H9 (cell line): ENCODE data around the gene ATG2B. TPM values are rescaled to one million over a fixed set of nuclear protein-coding genes. Genes with fewer than 3 reads are reported as not detected.
A peak's percentile ranks its signal among the peaks of the same experiment; 100 is the strongest.

Experiments
- DNase-seq: peaks from one replicate; pipeline ENCODE4 v3.0.0-alpha.2; 2017
- H2AFZ ChIP-seq: one replicate; pipeline ENCODE4 v1.6.1; 2013; ENCODE audit warnings: mild to moderate bottlenecking, low read length, control low read depth, moderate library complexity
- H2AK5ac ChIP-seq: 2 replicates; pipeline ENCODE4 v1.6.1; 2013; ENCODE audit warnings: low read length, control low read depth, mixed read lengths; ENCODE audit not compliant: insufficient read length
- H2BK120ac ChIP-seq: one replicate; pipeline ENCODE4 v1.6.1; 2013; ENCODE audit warnings: low read depth, mild to moderate bottlenecking, low read length, control low read depth, inconsistent platforms; ENCODE audit not compliant: poor library complexity, severe bottlenecking
- H2BK12ac ChIP-seq: 2 replicates; pipeline ENCODE4 v1.6.1; 2013; ENCODE audit warnings: low read length, control low read depth, mixed read lengths, low read depth; ENCODE audit not compliant: insufficient read length
- H2BK15ac ChIP-seq: 2 replicates; pipeline ENCODE4 v1.6.1; 2013; ENCODE audit warnings: low read depth, low read length, control low read depth
- H2BK20ac ChIP-seq: one replicate; pipeline ENCODE4 v1.6.1; 2013; ENCODE audit warnings: low read depth, mild to moderate bottlenecking, low read length, control low read depth, inconsistent platforms; ENCODE audit not compliant: poor library complexity, severe bottlenecking
- H2BK5ac ChIP-seq: 2 replicates; pipeline ENCODE4 v1.6.1; 2013; ENCODE audit warnings: low read length, control low read depth, mixed read lengths; ENCODE audit not compliant: insufficient read length
- H3K14ac ChIP-seq: 2 replicates; pipeline ENCODE4 v1.6.1; 2013; ENCODE audit warnings: low read length, control low read depth; ENCODE audit not compliant: insufficient read depth
- H3K18ac ChIP-seq: 2 replicates; pipeline ENCODE4 v1.6.1; 2013; ENCODE audit warnings: low read depth, mild to moderate bottlenecking, mixed read lengths, low read length, control low read depth; ENCODE audit not compliant: insufficient read length
- H3K23ac ChIP-seq: 2 replicates; pipeline ENCODE4 v1.6.1; 2013; ENCODE audit warnings: low read length, control low read depth, mixed read lengths, low read depth; ENCODE audit not compliant: insufficient read length
- H3K23me2 ChIP-seq: 2 replicates; pipeline ENCODE4 v1.6.1; 2013; ENCODE audit warnings: low read depth, mild to moderate bottlenecking, mixed read lengths, low read length, control low read depth; ENCODE audit not compliant: insufficient read length, poor library complexity, severe bottlenecking
- H3K27ac ChIP-seq: 2 replicates; pipeline ENCODE4 v1.5.1; 2013; ENCODE audit warnings: low read length, control low read depth, mixed read lengths, low read depth; ENCODE audit not compliant: insufficient read length
- H3K27me3 ChIP-seq: 2 replicates; pipeline ENCODE4 v1.6.1; 2013; ENCODE audit warnings: low read length, control low read depth, inconsistent platforms; ENCODE audit not compliant: insufficient read depth
- H3K4ac ChIP-seq: 2 replicates; pipeline ENCODE4 v1.6.1; 2013; ENCODE audit warnings: low read depth, mild to moderate bottlenecking, control low read depth, inconsistent platforms, low read length, moderate library complexity
- H3K4me1 ChIP-seq: 2 replicates; pipeline ENCODE4 v1.6.1; 2013; ENCODE audit warnings: low read length, control low read depth, inconsistent platforms; ENCODE audit not compliant: insufficient read depth
- H3K4me2 ChIP-seq: 2 replicates; pipeline ENCODE4 v1.6.1; 2013; ENCODE audit warnings: low read length, control low read depth, mixed read lengths; ENCODE audit not compliant: insufficient read length, insufficient read depth
- H3K56ac ChIP-seq: 2 replicates; pipeline ENCODE4 v1.6.1; 2013; ENCODE audit warnings: low read depth, mild to moderate bottlenecking, mixed read lengths, low read length, control low read depth; ENCODE audit not compliant: insufficient read length
- H3K79me1 ChIP-seq: 2 replicates; pipeline ENCODE4 v1.6.1; 2013; ENCODE audit warnings: low read depth, mild to moderate bottlenecking, moderate library complexity, low read length, control low read depth, inconsistent platforms; ENCODE audit not compliant: insufficient read depth, poor library complexity, severe bottlenecking
- H3K79me2 ChIP-seq: 2 replicates; pipeline ENCODE4 v1.6.1; 2013; ENCODE audit warnings: low read length, control low read depth, inconsistent platforms; ENCODE audit not compliant: insufficient read depth
- H3K9ac ChIP-seq: 2 replicates; pipeline ENCODE4 v1.6.1; 2013; ENCODE audit warnings: low read length, control low read depth, mixed read lengths; ENCODE audit not compliant: insufficient read length; ENCODE audit errors: extremely low read depth
- H3K9me3 ChIP-seq: one replicate; pipeline ENCODE4 v1.6.1; 2013; ENCODE audit warnings: low read depth, low read length, inconsistent platforms; ENCODE audit not compliant: control insufficient read depth
- H3T11ph ChIP-seq: one replicate; pipeline ENCODE4 v1.6.1; 2013; ENCODE audit warnings: mild to moderate bottlenecking, low read length, control low read depth, inconsistent platforms
- H4K20me1 ChIP-seq: one replicate; pipeline ENCODE4 v1.6.1; 2013; ENCODE audit not compliant: control insufficient read depth, insufficient read length, insufficient read depth
- H4K5ac ChIP-seq: 2 replicates; pipeline ENCODE4 v1.6.1; 2013; ENCODE audit warnings: low read depth, mild to moderate bottlenecking, mixed read lengths, low read length, control low read depth; ENCODE audit not compliant: insufficient read length
- H4K8ac ChIP-seq: replicated peaks from 2 replicates; pipeline ENCODE4 v1.6.1; 2013; ENCODE audit warnings: low read length, control low read depth, mixed read lengths, low read depth; ENCODE audit not compliant: insufficient read length
- H4K91ac ChIP-seq: 2 replicates; pipeline ENCODE4 v1.6.1; 2013; ENCODE audit warnings: low read depth, mild to moderate bottlenecking, moderate library complexity, mixed read lengths, low read length, control low read depth; ENCODE audit not compliant: insufficient read length
- H3K27ac Mint-ChIP-seq, 3 experiments: 2 replicates in 2 of 3; 3 replicates in 1 of 3; pipeline ENCODE4 v1.8.0; 2020 to 2021; ENCODE audit warnings: mixed read lengths in 3 of 3, mild to moderate bottlenecking in 1 of 3, moderate library complexity in 1 of 3
- H3K27me3 Mint-ChIP-seq: 2 replicates; pipeline ENCODE4 v1.8.0; 2021; ENCODE audit warnings: low read depth, mild to moderate bottlenecking, moderate library complexity, mixed read lengths
- H3K36me3 Mint-ChIP-seq, 3 experiments: 2 replicates in 2 of 3; 3 replicates in 1 of 3; pipeline ENCODE4 v1.8.0; 2020 to 2021; ENCODE audit warnings: low read depth in 3 of 3, mixed read lengths in 3 of 3; ENCODE audit not compliant: insufficient read depth in 1 of 3
- H3K4me1 Mint-ChIP-seq, 2 experiments: 2 replicates each; pipeline ENCODE4 v1.8.0; 2020; ENCODE audit warnings: mixed read lengths in 2 of 2
- H3K4me3 Mint-ChIP-seq, 2 experiments: 2 replicates in 1 of 2; 3 replicates in 1 of 2; pipeline ENCODE4 v1.8.0; 2020 to 2021; ENCODE audit warnings: mild to moderate bottlenecking in 2 of 2, mixed read lengths in 2 of 2, moderate library complexity in 1 of 2
- H3K9me3 Mint-ChIP-seq, 2 experiments: 2 replicates in 1 of 2; 3 replicates in 1 of 2; pipeline ENCODE4 v1.8.0; 2020; ENCODE audit warnings: mild to moderate bottlenecking in 2 of 2, mixed read lengths in 2 of 2, moderate library complexity in 1 of 2
- CTCF ChIP-seq: fragments of 200-600 bp; sonication (generic); conservative IDR thresholded peaks from 3 replicates; pipeline ENCODE4 v1.8.0; 2021; ENCODE audit warnings: antibody characterized with exemption, mild to moderate bottlenecking
- WGBS: extraction: QIAGEN DNeasy Blood & Tissue Kit; methylation state at CpG from one replicate; pipeline ENCODE4 v1.1.7; 2013; ENCODE audit warnings: missing lambda C conversion rate, low lambda C conversion rate, mixed read lengths; ENCODE audit not compliant: insufficient read length; ENCODE audit errors: extremely low coverage; 5-methylcytosine and 5-hydroxymethylcytosine counted together
- total RNA-seq: library from RNA; stranded (reverse); gene quantifications from 2 replicates; pipeline ENCODE4 v1.2.1, GENCODE V29; 2021

Gene ATG2B
- total RNA-seq, 1 experiment from 2014 or later: 12.6 TPM

- no CpG with 5 or more reads among the region's 5 CpGs for WGBS
- peaks cover 6% of the 10 kb centered on the region for H3K23me2 ChIP-seq
- no peaks in the 10 kb centered on the region for H3K79me1 ChIP-seq
- H4K8ac ChIP-seq: no peak overlapping the region
- no peak overlapping the region for H3K9ac ChIP-seq
- H2AFZ ChIP-seq: no peak overlapping the region
- H3K56ac ChIP-seq: no peak overlapping the region
- no peak overlapping the region for H3K4ac ChIP-seq
- no peak overlapping the region for H2BK15ac ChIP-seq
- H3K27me3 ChIP-seq: peaks cover 3% of the 10 kb centered on the region; the same call in 1 of the 2 replicates
- H4K20me1 ChIP-seq: no peaks in the 10 kb centered on the region
- no peaks in the 10 kb centered on the region for H3K79me2 ChIP-seq
- H3K27ac ChIP-seq: no peak overlapping the region
- no peak overlapping the region for H2BK120ac ChIP-seq
- H3K4me1 Mint-ChIP-seq: peaks cover 9% of the 10 kb centered on the region in 2 experiments; a peak in 2 of 4 replicates
- DNase-seq: no peak
- H3K36me3 Mint-ChIP-seq: no peaks in the 10 kb centered on the region
- H2BK12ac ChIP-seq: no peak overlapping the region
- no peaks in the 10 kb centered on the region for H3K9me3 ChIP-seq
- no peak overlapping the region for H3K14ac ChIP-seq
- no peaks in the 10 kb centered on the region; the same call in 1 of the 2 replicates for H3K4me1 ChIP-seq
- no peak overlapping the region for H3K27ac Mint-ChIP-seq
- no peak overlapping the region for H3K23ac ChIP-seq
- TF ChIP-seq CTCF: no peak
- H3K4me3 Mint-ChIP-seq: peak overlapping the region; percentile 81 to 91
- H4K91ac ChIP-seq: no peak overlapping the region
- H2AK5ac ChIP-seq: no peak overlapping the region
- H3K9me3 Mint-ChIP-seq: no peaks in the 10 kb centered on the region
- no peak overlapping the region for H3T11ph ChIP-seq
- no peak overlapping the region for H4K5ac ChIP-seq
- no peak overlapping the region for H2BK20ac ChIP-seq
- H3K27me3 Mint-ChIP-seq: peaks cover 37% of the 10 kb centered on the region
- no peak overlapping the region for H3K18ac ChIP-seq
- no peak overlapping the region for H2BK5ac ChIP-seq
- H3K4me2 ChIP-seq: peak overlapping the region; percentile 73
Observed at GRCh38 chr14:96393071-96393691, 30.0 kb upstream of the ATG2B start.
